NCI-H1436 treated with DMSO at 0.1 percent for 48 hours (cell line): Measurements from ENCODE around the gene ADCYAP1R1.

Experiments used
- DNase-seq: peaks from one replicate; lab custom pipeline; 2025; lab: John Stamatoyannopoulos, UW

The ADCYAP1R1 gene

DNA sequence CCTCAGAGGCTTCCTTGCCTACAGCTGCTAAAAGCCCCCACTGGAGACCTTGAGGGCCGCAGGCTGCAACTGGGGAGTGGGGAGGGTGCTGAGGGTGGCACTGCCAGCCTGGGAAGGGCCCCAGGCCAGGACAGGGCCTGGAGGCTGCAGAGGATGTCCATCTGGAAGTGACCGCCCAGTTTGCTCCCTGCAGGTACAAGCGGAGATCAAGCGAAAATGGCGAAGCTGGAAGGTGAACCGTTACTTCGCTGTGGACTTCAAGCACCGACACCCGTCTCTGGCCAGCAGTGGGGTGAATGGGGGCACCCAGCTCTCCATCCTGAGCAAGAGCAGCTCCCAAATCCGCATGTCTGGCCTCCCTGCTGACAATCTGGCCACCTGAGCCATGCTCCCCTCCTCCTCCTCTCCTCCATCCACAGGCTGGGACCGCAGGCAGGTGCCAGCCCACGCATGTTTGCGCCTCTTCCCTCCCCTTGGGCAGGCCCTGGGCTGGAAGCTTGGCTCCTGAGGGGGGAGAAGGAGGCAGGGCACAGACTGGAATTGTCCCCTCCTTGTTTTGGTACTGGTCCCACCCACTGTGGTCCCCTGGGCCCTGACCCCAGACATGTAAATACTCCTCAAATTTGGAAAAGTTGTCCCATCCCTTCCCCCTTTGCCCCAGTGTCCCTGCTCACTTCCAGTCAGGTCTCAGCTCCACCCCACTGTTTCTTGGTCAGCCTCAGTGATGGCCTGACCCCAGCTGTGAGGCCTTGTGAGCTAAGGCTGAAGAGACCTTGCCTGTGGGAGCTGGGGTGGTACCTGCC, 54.4 kb downstream of the ADCYAP1R1 start:
- DNase-seq: no peak

DNA sequence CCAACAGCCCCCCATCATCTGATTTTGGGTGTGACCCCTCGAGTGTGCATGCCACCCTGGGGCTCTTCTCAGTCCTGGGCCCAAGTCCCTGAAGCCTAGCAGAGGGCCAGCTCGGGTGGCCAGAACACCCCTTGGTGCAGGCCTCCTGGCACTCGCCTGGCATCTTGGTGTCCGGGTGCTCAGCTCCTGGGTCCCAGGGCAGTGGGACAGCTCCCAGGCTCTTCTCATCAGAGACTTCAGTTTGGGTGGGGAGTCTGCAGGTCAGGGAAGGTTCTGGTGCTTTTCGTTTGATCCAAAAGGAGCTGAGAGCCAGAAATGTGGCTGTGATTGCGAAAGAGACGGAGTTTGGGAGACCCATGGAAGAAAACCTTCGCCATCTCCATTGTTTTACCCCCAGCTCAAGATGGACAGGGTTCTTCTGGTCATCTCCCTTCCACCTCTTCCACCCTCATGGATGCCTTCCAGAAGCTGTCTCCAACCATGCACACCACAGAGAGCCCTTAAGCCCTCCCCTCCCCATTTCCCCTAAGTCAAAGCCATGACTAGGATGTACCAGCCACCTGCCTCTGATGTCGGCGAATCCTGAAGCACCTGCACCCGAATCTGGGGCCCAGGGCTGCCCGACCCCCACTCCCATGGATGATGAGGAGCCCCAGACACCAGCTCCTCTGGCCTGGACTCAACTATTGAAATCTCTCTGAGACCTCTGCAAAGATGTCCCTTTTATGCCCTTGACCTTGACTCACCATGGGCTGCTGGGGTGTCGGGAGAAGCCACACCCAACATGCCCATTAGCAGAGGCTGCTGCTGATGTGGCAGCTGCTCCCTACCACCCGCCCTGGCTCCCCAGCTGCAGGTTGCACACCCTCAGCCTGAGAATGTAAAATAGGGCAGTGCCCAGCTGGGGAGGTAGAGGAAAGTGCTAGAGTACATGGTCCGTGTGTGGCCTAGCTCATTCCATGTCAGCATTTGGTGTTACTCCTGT, 55.3 kb downstream of the ADCYAP1R1 start:
- no peak for DNase-seq

DNA sequence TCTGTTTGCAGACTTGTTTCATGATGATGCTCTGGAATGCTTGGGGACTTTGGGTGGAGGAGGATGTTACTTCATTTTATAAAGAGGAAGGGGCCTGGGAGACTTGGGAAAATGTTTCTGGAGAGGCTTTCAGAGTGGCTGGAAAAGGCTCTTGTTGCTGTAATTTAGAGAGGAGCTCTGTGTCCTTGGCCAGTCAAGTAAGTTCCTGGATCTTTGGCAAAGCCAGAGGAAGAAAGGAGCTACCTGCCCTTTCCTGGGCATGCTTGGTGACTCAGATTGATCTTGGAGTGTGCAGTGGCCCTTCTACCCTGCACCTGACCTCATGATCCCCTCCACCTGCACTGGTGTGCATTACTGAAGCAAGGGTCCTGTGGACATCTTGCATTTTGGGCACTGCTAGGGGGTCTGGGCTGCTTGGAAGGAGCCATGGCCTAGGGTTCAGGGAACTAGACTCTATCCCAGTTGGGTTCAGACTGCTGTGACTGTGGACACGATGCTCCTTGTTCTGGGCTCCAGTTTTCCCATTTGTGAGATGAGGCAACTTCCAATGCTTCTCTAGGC, 56.1 kb downstream of the ADCYAP1R1 start:
- DNase-seq: no peak

DNA sequence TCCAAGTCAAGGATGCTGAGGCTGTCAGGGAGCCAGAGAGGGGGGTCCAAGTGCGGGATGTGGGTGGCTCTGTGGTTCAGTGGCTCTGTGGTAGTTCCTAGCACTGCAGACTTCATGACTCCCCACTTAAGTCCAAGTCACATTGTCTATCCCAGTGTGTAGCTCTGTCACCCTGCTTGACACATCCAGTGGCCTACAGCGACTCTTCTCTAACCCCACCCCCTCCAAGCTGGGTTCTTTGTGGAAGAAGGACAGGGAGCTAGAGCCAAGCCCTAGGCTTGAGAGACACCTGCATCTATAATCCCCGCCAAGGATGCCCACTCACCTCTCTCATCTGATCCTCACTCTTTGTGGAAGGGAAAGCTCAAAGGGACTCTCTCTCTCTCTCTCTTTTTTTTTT, 57.6 kb downstream of the ADCYAP1R1 start:
- no peak for DNase-seq

DNA sequence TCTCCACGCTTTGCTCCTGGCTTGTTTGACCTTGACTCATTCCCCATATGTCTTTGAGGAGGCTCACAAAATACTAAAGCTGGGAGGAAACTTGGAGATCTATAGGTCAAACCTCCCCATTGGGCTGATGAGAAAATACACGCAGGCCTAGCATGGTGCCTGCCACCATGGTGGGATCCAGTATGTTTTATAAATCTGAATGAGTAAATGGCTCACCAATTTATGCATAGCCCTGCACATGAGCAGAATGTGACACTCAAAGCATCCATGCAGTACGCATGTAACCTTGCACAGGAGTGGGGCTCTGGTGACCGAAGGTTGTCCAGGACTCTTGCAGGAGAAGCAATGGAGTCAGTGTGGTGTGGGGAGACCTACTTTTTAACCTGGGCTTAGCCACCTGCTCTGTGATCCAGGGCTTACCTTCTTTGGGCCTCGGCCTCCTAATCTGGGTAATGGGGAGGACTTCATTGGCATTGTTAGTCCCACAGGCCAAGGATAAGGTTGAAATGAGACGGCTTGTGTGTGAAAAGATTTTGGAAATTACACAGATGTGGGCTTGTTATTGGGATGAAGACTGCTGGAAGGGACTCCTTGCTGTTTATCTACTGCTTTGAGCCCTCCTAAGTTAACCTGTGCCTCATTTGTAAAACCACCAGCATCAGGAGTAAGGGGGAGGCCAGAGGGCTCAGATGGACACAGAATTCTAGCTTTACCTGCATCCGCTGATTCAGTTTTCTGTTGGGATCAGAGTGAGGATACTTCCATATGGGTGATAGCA, 58.4 kb downstream of the ADCYAP1R1 start:
- DNase-seq: no peak

DNA sequence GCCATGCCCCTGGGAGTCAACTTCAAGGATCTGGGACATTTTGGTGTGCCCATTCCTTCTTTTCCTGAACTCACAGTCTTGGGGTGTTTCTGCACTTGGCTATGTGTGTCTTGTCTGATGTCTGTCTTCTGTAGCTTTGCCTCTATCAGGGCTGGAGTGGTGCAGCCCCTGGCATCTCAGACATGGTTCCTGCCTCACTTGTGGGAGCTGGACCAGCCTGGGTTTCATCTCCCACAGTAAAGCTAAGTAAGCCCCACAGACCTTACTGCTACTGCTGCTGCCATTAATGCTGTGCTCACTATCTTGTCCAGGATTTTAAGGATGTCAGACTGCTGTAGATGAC, 59.0 kb downstream of the ADCYAP1R1 start:
- no peak for DNase-seq

DNA sequence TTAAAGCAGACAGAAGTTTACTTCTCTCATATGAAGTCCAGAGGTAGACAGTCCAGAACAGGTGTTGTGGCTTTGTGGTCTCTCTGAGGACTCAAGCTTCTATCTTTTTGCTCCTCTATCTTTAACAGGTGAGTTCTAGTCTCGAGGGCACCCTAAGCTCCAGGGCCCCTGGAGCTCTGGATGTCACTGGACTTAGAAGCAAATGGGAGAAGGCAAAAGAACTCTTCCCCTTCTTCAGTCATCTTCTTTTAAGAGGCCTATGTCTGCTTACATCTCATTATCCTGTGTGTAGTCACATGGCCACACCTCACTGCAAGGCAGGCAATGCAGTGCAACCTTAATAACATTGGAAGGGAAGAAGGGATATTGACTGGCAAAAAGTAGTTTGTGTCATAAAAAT, 61.6 kb downstream of the ADCYAP1R1 start:
- no peak for DNase-seq

DNA sequence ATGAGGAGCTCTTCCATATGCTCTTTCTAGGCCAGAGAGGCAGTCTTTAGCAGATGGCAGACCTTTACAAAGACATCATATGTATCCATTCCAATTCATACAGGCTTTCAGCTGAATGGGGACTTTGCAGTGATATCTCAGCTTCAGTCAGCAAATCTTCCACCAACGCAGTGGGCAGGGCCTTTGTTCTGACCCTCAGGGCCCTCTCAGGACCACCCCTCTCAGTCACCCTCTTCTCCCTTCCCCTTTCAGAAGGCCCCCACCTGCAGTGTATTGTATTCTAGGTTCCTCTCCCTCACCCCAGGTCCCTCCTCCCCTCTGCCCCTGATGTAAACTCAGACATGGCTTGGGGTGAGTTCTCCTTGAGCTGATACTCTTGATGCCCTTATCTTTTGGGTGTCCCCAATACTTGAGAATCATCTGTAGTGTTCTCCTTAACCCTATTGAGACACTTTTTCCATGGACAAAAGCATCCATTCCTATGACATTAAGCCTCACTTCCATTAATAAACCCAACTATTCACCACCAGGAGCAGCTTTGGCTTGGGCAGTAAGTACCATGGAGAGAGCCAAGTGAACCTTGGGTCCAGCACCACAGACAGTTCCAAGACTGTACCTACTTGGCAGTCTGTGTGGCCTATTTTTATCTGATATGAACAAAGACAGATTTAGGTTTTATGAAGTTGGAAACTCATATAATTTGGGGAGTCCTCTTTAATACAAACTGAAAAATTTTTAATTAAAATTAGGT, 62.7 kb downstream of the ADCYAP1R1 start:
- DNase-seq: no peak

DNA sequence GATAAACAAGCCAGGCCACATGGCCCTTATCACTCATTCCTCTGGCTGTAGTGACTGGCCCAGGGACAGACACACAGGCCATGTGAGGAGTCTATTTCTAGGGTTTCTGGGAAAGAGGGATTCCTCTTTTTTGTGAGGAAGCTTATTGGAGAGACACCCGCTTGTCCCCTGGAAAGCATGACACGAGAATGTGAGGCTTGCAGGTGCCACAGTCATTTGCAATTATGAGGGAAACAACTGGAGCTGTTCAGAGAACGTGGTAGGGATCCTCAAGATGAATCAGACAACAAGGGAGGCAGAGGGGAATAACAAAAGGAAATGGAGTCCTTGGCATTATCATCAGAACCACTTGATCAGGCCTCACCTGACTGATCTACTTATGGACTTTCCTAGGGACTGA, 64.5 kb downstream of the ADCYAP1R1 start:
- no peak for DNase-seq

DNA sequence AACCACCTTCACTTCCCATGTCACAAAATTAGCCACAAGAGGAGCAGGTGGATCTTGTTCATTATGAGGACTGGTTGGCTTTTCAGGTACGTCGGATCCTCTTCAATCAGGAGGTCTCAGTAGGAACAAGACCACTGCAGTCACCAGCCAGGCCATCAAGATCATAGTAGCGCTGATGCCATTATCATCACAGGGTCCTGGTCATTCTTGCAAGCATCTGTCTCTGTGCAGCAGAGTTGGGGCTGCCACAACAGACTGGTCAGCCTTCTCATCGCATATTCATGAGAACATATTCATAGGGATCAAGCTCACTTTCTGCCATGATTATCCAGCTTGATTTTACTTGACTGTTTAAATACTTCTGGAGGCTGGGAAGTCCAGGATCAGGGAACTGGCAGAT, 67.1 kb downstream of the ADCYAP1R1 start:
- DNase-seq: no peak

DNA sequence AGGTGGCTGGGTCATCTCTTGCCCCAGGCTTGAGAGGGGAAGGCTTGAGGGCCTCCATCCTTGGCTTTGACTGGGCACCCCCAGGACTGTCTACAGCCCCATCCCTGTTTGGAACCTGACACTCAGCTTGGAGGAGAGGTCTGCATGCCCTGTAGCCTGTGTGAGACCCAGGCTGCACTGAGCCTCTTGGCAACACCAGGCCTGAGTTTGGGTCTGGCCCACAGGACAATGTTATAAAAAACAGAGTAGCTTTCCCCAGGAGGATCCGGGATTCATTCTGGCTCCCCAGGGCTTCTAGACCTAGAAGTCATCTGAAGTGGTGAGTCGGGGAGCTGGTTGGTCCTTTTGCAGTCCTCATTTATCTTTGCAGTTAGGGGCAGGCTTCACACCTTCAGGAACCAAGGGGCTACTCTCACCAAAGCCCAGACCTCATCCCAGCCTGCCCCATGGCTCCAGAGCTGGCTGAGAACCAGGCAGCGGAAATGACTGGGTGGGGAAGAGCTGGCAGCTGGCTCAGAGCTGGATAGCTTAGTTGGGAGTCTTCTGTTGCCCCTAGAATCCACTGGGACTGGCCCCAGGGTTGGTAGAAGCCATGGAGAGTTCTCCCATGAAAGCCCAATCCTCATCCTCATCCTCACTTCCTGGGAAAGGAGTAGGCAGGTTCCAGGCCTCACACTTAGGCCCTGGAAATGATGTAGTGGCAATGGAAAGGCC, 68.8 kb downstream of the ADCYAP1R1 start:
- DNase-seq: no peak

DNA sequence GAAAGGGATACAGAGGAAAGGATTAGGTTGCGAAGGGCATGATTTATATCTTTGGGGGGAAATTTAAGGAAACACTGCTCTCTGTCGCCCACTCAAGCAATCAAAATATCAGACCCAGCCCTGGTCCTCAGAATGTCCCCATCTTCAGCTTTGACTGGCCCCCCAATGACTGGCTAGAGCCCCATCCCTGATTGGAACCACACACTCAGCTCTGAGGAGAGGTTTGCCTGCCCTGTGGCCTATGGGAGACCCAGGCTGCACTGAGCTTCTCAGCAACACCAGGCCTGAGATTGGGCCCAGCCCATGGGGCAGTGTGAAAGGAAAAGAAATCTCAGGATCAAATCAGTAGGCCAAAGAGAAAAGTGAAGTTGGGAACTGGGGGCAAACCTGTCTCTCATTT, 69.5 kb downstream of the ADCYAP1R1 start:
- DNase-seq: no peak

DNA sequence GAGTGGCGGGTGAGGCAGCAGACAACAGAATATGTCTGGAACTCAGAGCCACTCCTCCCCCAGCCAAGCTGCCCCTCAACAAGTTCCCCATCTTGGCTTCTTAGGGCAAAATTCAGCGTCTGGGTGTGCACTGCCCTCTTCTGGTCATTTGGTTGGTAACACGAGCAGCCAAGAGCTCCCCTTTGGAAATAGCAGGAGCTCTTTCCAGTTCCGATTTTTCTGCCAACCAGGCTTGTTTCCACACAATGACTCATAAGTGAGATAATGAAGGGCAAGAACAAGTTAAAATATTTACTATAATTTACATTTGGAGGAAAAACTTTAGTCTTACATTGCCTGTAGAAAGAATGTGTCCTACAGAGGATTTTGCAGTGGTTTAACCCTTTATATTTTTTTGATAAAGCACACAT, 70.5 kb downstream of the ADCYAP1R1 start:
- DNase-seq: no peak

DNA sequence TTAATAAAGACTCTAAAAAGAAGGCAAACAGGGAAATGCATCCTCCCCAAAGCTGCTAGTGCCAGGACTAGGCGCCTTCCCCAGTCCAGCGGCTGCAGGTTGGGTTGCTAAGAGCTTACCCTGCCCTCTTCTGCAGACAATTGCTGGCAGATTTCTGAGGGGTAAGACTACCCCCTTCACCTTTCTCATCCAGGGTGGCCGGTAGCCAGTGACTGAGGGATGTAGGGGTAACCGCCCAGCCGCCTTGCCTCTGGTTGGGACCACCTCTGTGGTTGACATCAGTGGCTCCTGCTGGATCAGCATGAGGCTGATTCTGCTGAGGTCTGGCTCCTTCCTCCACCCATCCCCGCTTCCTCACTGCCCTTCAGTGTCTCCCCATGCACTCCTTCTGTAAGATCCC, 71.2 kb downstream of the ADCYAP1R1 start:
- no peak for DNase-seq

DNA sequence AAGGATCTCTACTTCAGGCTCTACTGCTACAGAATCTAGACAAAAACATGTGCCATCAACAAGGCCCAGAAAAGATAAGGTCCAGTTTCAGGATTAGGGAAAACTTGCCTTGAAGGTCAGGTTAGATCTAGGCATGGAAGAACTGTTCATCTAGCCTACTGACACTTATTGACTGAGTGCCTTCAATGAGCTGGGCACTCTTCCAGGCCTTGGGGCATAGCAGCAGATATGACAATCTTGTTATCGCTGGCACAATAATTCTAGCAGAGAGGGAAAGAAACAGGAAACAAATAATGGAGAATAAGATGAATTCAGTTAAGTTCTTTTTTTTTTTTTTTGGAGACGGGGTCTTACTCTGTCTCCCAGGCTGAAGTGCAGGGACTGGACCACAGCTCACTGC, 71.6 kb downstream of the ADCYAP1R1 start:
- DNase-seq: no peak

DNA sequence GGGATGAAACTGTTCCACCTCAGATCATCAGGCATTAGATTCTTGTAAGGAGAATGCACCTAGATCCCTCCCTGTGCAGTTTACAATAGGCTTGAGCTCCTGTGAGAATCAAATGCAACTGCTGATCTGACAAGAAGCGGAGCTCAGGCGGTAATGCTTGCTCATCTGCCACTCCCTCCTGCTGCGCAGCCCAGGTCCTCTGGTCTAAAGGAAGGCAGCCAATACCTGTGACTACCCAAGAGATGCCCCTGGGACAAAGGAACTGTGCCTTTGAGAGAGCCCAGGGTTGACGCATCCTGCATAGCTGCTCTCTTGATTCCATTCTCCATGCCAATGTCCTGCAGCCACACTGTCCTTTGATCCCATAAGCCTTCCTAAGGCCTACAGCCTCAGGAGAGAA, 73.1 kb downstream of the ADCYAP1R1 start:
- DNase-seq: no peak

DNA sequence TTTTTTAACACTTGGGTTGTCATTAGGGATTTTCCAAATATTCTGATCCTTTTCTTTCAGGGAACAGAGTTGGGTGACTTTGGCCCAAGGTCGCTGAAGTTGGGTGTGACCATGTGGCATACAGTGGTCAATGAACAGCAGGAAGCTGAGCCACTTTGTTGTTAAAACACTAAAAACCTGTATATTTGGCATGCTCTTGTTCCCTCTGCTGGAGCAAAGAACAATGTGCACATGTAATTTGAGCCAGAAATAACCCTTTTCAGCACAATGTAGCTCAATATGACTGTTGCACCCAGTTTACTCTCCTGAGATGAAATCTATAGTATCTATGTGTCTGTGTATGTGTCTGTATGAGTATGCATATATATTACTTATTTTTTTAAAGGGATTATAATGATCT, 74.9 kb downstream of the ADCYAP1R1 start:
- DNase-seq: no peak

DNA sequence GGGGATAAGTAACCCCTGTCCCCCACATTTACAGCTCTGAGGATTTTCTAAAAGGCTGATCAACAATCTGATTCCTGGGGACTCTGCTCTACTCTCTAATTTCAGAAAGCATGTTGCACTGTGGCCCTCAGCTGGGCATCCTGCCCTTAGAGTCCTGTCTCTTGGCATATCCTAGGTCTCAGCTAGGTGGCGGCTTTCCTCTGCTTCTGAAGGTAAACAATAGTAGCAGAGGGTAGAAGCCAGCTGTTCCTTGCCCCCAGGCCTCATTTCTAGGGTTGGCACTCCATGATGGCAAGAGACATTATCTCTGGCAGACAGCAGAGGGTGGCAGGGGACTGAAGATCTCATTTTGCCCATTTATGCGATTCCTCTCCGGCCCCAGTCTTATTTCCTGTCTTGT, 77.0 kb downstream of the ADCYAP1R1 start:
- DNase-seq: no peak

DNA sequence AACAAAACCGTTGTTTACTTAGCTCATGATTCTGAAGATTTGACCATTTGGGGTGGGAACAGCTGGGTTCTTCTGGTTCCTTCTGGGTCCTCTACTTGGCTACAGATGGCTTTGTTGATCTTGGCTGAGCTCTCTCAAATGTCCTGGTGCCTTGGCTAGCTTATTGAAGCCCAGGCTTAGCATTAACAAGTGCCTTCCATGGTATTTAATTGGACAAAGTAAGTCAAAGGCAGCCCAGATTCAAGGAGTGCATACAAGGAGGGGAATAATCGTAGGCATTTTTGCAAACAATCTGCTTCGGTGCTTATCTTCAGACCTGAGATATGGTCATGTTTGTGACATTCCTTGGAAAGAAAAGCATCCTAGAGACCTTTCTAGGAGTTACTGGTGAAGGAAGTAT, 81.4 kb downstream of the ADCYAP1R1 start:
- no peak for DNase-seq

DNA sequence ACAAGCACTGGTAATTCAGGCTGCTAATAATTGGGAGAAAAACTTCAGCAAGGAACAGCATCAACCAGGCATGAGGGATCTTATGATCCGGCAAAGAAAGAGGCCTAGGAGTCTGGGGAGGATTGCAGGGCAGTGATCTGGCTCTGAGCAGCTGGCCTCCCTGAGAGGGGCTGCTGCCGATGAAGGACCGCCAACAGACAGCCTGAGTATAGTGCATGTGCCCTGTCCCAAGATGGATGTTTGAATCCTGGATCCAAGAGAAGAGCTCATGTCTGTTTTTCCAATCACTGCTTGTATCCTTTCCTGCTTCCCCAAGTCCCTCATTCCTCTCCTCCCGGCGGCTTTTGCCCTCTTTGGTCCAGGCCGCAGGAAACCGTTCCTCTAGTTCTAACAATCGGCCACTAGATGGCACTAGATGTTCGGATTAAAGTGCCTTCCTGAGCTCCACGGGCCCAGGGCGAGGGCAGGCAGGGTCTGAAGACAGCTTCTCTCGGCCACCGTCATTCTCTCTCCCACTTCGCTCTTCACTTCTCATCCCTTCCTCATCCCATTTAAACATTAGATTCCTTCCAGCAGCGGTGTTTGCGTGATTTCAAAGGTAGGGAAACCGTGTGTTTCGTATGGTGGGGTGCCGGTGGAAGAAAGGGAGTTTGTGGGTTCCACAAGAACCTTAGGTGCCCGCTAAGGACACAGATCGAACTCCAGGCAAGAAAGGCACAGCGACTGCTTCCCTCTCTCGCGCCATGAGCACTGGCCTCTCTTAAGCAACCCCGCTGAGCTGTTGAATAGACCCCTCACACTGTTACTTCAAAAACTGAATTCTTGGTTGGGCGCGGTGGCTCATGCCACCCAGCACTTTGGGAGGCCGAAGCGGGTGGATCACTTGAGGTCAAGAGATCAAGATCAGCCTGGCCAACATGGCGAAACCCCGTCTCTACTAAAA, 82.4 kb downstream of the ADCYAP1R1 start:
- no peak for DNase-seq
